H1 (cell line): ENCODE results near the gene CELF2. TPM values are rescaled to one million over a fixed set of nuclear protein-coding genes. Genes with fewer than 3 reads are reported as not detected.

ENCODE experiments used
- CTCF ChIA-PET: fragments of 300-600 bp; sonication (Branson Sonifier 250); formaldehyde crosslinking; loops from one replicate; lab custom pipeline; 2021; ENCODE audit not compliant: partially characterized antibody; lab: Charles Lee
- POLR2A ChIA-PET: fragments of 300-600 bp; sonication (Branson Sonifier 250); formaldehyde crosslinking; loops from one replicate; lab custom pipeline; 2021; ENCODE audit warnings: inconsistent platforms; ENCODE audit not compliant: partially characterized antibody; lab: Charles Lee
- DNase-seq, 2 experiments: peaks; one replicate each; pipeline versions ENCODE4 v3.0.0 to v3.0.0-alpha.2; 2010 to 2022; ENCODE audit warnings: low spot score in 2 of 2, low read depth in 1 of 2, mixed read lengths in 1 of 2
- FAIRE-seq: peaks from 2 replicates; lab custom pipeline; 2011; peaks lifted over from hg19 to GRCh38; lab: Jason Lieb, UNC
- H2AFZ ChIP-seq: 2 replicates; pipeline ENCODE4 v1.8.1; 2012; ENCODE audit warnings: low read length, inconsistent platforms
- H2AK5ac ChIP-seq: 2 replicates; pipeline ENCODE4 v1.6.1; 2013; ENCODE audit warnings: low read depth, low read length
- H2BK120ac ChIP-seq: replicated peaks from 2 replicates; pipeline ENCODE3; 2013; ENCODE audit warnings: low read depth, low read length, inconsistent platforms
- H2BK12ac ChIP-seq: 2 replicates; pipeline ENCODE4 v1.6.1; 2013; ENCODE audit warnings: low read depth, low read length
- H2BK15ac ChIP-seq: 2 replicates; pipeline ENCODE4 v1.6.1; 2013; ENCODE audit warnings: low read length
- H2BK20ac ChIP-seq: 2 replicates; pipeline ENCODE4 v1.6.1; 2013; ENCODE audit warnings: low read length
- H2BK5ac ChIP-seq: 2 replicates; pipeline ENCODE4 v1.6.1; 2013; ENCODE audit warnings: low read depth, low read length
- H3K14ac ChIP-seq: 2 replicates; pipeline ENCODE4 v1.6.1; 2013; ENCODE audit warnings: inconsistent platforms; ENCODE audit not compliant: insufficient read length
- H3K18ac ChIP-seq: 2 replicates; pipeline ENCODE4 v1.6.1; 2013; ENCODE audit warnings: low read length; ENCODE audit errors: extremely low read depth
- H3K23ac ChIP-seq: 2 replicates; pipeline ENCODE4 v1.6.1; 2013; ENCODE audit warnings: inconsistent platforms; ENCODE audit not compliant: insufficient read length
- H3K23me2 ChIP-seq: 2 replicates; pipeline ENCODE4 v1.6.1; 2013; ENCODE audit warnings: low read depth, low read length
- H3K27ac ChIP-seq: 2 replicates; pipeline ENCODE4 v1.6.1; 2011; ENCODE audit warnings: low read depth, low read length, inconsistent platforms
- H3K27me3 ChIP-seq, 4 experiments: replicated peaks in 1 of 4; 1 replicate in 1 of 4; 2 replicates in 3 of 4; pipeline versions ENCODE4 v1.6.1 to v1.8.1; 2011 to 2013; ENCODE audit warnings: low read length in 3 of 4, mild to moderate bottlenecking in 3 of 4, inconsistent platforms in 2 of 4, mixed read lengths in 2 of 4, moderate library complexity in 1 of 4; ENCODE audit not compliant: control insufficient read depth in 3 of 4, insufficient read depth in 3 of 4; ENCODE audit errors: extremely low read depth in 1 of 4
- H3K36me3 ChIP-seq, 4 experiments: 2 replicates each; pipeline versions ENCODE4 v1.6.1 to v1.8.1; 2011 to 2013; ENCODE audit warnings: mild to moderate bottlenecking in 4 of 4, low read length in 3 of 4, moderate library complexity in 2 of 4, control low read depth in 1 of 4, inconsistent platforms in 1 of 4; ENCODE audit not compliant: insufficient read depth in 4 of 4, control insufficient read depth in 2 of 4
- H3K4ac ChIP-seq: replicated peaks from 2 replicates; pipeline ENCODE3; 2013; ENCODE audit warnings: low read length, low read depth, mixed read lengths, inconsistent platforms; ENCODE audit not compliant: insufficient read length
- H3K4me1 ChIP-seq, 4 experiments: replicated peaks in 1 of 4; 1 replicate in 1 of 4; 2 replicates in 3 of 4; pipeline versions ENCODE4 v1.6.1 to v1.8.1; 2011 to 2013; ENCODE audit warnings: low read length in 3 of 4, inconsistent platforms in 2 of 4, mixed read lengths in 1 of 4; ENCODE audit not compliant: insufficient read depth in 4 of 4, control insufficient read depth in 3 of 4
- H3K4me2 ChIP-seq, 2 experiments: 2 replicates each; pipeline versions ENCODE4 v1.6.1 to v1.8.1; 2011 to 2013; ENCODE audit warnings: low read depth in 2 of 2, low read length in 2 of 2, control low read depth in 1 of 2, inconsistent platforms in 1 of 2, mild to moderate bottlenecking in 1 of 2; ENCODE audit not compliant: insufficient read depth in 1 of 2
- H3K4me3 ChIP-seq, 4 experiments: fragments of 200-600, 300-600 bp in 1 of 4; sonication (generic), shearing (Covaris generic), sonication (Bioruptor Twin) in 1 of 4; 2 replicates each; pipeline versions ENCODE4 v1.5.1 to v1.8.1; 2011 to 2016; ENCODE audit warnings: low read length in 4 of 4, low read depth in 3 of 4, control low read depth in 2 of 4, inconsistent platforms in 2 of 4, mild to moderate bottlenecking in 2 of 4, mixed read lengths in 1 of 4, moderate library complexity in 1 of 4; ENCODE audit not compliant: insufficient read depth in 2 of 4; ENCODE audit errors: extremely low read depth in 1 of 4
- H3K56ac ChIP-seq: replicated peaks from 2 replicates; pipeline ENCODE3; 2013; ENCODE audit warnings: low read depth, mild to moderate bottlenecking, mixed read lengths, low read length, inconsistent platforms; ENCODE audit not compliant: insufficient read length
- H3K79me1 ChIP-seq: 2 replicates; pipeline ENCODE4 v1.6.1; 2013; ENCODE audit warnings: low read depth, low read length, control low read depth
- H3K79me2 ChIP-seq, 2 experiments: 2 replicates each; pipeline versions ENCODE4 v1.6.1 to v1.8.1; 2012 to 2013; ENCODE audit warnings: low read length in 2 of 2, mild to moderate bottlenecking in 2 of 2, inconsistent platforms in 1 of 2; ENCODE audit not compliant: insufficient read depth in 2 of 2, control insufficient read depth in 1 of 2
- H3K9ac ChIP-seq, 4 experiments: replicated peaks in 1 of 4; 1 replicate in 1 of 4; 2 replicates in 3 of 4; pipeline versions ENCODE4 v1.6.1 to v1.8.1; 2011 to 2013; ENCODE audit warnings: low read depth in 3 of 4, low read length in 3 of 4, control low read depth in 2 of 4, mild to moderate bottlenecking in 2 of 4, moderate library complexity in 2 of 4, inconsistent platforms in 1 of 4; ENCODE audit errors: extremely low read depth in 1 of 4
- H3K9me3 ChIP-seq, 2 experiments: 2 replicates each; pipeline versions ENCODE4 v1.6.1 to v1.8.1; 2012 to 2013; ENCODE audit warnings: mild to moderate bottlenecking in 2 of 2, moderate library complexity in 2 of 2, control low read depth in 1 of 2, inconsistent platforms in 1 of 2, low read depth in 1 of 2, low read length in 1 of 2, mixed read lengths in 1 of 2; ENCODE audit not compliant: insufficient read depth in 2 of 2
- H4K20me1 ChIP-seq, 2 experiments: replicated peaks in 1 of 2; 2 replicates each; pipeline versions ENCODE3 to v1.8.1; 2011 to 2013; ENCODE audit warnings: inconsistent platforms in 2 of 2, low read length in 2 of 2, mild to moderate bottlenecking in 1 of 2; ENCODE audit not compliant: insufficient read depth in 2 of 2, control insufficient read depth in 1 of 2
- H4K5ac ChIP-seq: 2 replicates; pipeline ENCODE4 v1.6.1; 2013; ENCODE audit warnings: low read length, low read depth, mixed read lengths, inconsistent platforms; ENCODE audit not compliant: insufficient read length
- H4K8ac ChIP-seq: 2 replicates; pipeline ENCODE4 v1.8.0; 2013; ENCODE audit warnings: mild to moderate bottlenecking, moderate library complexity, low read length, inconsistent platforms; ENCODE audit not compliant: insufficient read depth; ENCODE audit errors: extremely low read depth
- H4K91ac ChIP-seq: replicated peaks from 2 replicates; pipeline ENCODE3; 2013; ENCODE audit warnings: low read length, mixed read lengths, inconsistent platforms; ENCODE audit not compliant: insufficient read length
- ATF2 ChIP-seq: IDR thresholded peaks from 2 replicates; pipeline ENCODE4 v1.6.1; 2012; ENCODE audit warnings: low read length, inconsistent platforms
- CHD1 ChIP-seq: IDR thresholded peaks from 2 replicates; pipeline ENCODE4 v1.6.1; 2012; ENCODE audit warnings: low read depth, low read length, improper control_type of control experiment
- CHD2 ChIP-seq: IDR thresholded peaks from 2 replicates; pipeline ENCODE4 v1.6.1; 2012; ENCODE audit warnings: low read length, improper control_type of control experiment
- FOSL1 ChIP-seq: IDR thresholded peaks from 2 replicates; pipeline ENCODE4 v1.6.1; 2011; ENCODE audit warnings: mild to moderate bottlenecking, low read depth, low read length, moderate library complexity; ENCODE audit not compliant: insufficient read depth
- GABPA ChIP-seq: IDR thresholded peaks from 2 replicates; pipeline ENCODE4 v1.6.1; 2011; ENCODE audit warnings: mild to moderate bottlenecking, low read length, moderate library complexity, borderline replicate concordance; ENCODE audit not compliant: insufficient read depth
- PHF8 ChIP-seq: fragments of 200-600 bp; sonication (generic); conservative IDR thresholded peaks from 2 replicates; pipeline ENCODE4 v1.7.1; 2012; ENCODE audit warnings: low read depth, mild to moderate bottlenecking, inconsistent platforms, low read length, moderate library complexity
- POLR2A ChIP-seq, 2 experiments: IDR thresholded peaks; 1 replicate in 1 of 2; 2 replicates in 1 of 2; pipeline ENCODE4 v1.6.1; 2011; ENCODE audit warnings: low read depth in 2 of 2, low read length in 2 of 2, mild to moderate bottlenecking in 2 of 2; ENCODE audit errors: control extremely low read depth in 1 of 2
- POLR2AphosphoS5 ChIP-seq: IDR thresholded peaks from 2 replicates; pipeline ENCODE4 v1.6.1; 2011; ENCODE audit warnings: low read depth, low read length
- POU5F1 ChIP-seq: IDR thresholded peaks from 2 replicates; pipeline ENCODE4 v1.6.1; 2011; ENCODE audit warnings: low read depth, mild to moderate bottlenecking, low read length, moderate library complexity
- SIRT6 ChIP-seq: IDR thresholded peaks from one replicate; pipeline ENCODE4 v1.7.1; 2012; ENCODE audit warnings: low read length, inconsistent platforms
- SRF ChIP-seq: IDR thresholded peaks from 2 replicates; pipeline ENCODE4 v1.6.1; 2011; ENCODE audit warnings: mild to moderate bottlenecking, low read depth, low read length, moderate library complexity
- TBP ChIP-seq: IDR thresholded peaks from 2 replicates; pipeline ENCODE4 v1.6.1; 2011; ENCODE audit warnings: low read depth, low read length, improper control_type of control experiment
- WGBS, 2 experiments: shearing (Covaris generic) in 1 of 2; methylation state at CpG; one replicate each; pipeline versions ENCODE4 v1.1.6 to v1.1.7; 2013 to 2015; ENCODE audit warnings: low lambda C conversion rate in 2 of 2, mixed read lengths in 2 of 2, inconsistent platforms in 1 of 2, low coverage in 1 of 2, missing lambda C conversion rate in 1 of 2; ENCODE audit not compliant: insufficient replicate concordance in 2 of 2, insufficient coverage in 1 of 2, insufficient read length in 1 of 2; ENCODE audit errors: extremely low coverage in 1 of 2, missing lambda C conversion rate in 1 of 2; 5-methylcytosine and 5-hydroxymethylcytosine counted together
- polyA plus RNA-seq, 7 experiments: library from polyadenylated mRNA; depleted of rRNA in 3 of 7; stranded (reverse) in 5 of 7; unstranded in 2 of 7; fragments of >200 nt in 5 of 7; fragments of 200-250 nt in 2 of 7; gene quantifications; 1 replicate in 5 of 7; 2 replicates in 1 of 7; 4 replicates in 1 of 7; pipeline versions ENCODE4 v1.2.1 to v1.2.3, GENCODE V29; 2011 to 2013; ENCODE audit warnings: missing spikeins in 2 of 7, mixed read lengths in 2 of 7
- total RNA-seq: library from RNA; stranded (reverse); fragmentation: NEBNext Ultra II Directional; extraction: Animal tissue kit (Norgen Biotek cat#: 25700); gene quantifications from 2 replicates; pipeline ENCODE4 v1.2.1, GENCODE V29; 2021

Gene CELF2
- total and polyA plus RNA-seq, 2 of the 8 experiments (the other 6 are each of a cell fraction or from before 2014, with no cell fraction given) = 18.3 to 22.7 TPM

DNA sequence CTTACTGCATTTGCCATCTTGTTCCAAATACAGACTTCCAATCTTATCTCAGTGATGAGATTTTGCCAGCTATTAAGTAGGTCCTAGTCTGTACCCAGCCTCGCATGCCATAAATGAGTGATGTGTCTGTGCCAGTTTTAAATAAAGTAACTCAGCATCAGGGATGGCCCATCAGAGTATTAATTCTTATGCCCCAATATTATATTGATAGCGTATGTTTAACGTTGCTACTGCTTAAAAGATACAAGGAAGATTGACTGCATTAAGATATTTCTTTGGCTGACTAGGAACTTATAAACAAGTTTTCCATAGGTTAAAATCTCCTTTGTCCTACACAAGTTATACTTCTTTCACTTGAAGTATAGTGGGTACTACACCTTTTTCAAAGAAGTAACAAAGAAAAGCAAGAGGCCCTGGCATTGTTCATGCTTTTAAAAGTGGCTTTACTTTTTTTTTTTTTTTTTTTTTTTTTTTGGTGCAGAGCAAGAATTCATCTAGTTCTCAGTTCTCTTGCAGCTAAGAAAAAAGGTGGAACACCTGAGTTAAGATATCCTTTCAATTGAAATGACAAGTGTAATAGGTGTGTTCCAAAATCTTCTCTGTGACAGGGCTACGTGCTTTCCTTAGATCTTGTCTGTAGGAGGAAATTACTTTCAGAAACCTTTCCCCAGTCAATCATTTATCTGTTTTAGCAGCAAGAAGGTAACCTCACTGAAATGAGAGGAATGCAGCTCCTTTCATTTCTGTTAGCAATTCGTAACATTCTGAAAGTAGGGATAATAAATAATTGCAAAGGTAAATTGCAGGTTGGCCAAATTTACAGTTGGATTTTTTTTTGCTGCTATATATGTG, 245.0 kb downstream of the CELF2 start:
- H3K9ac ChIP-seq = no peak overlapping the region; a peak in 1 of 7 replicates
- FAIRE-seq (no peak), DNase-seq (no peak)
- H3K79me1 ChIP-seq = no peaks in the 10 kb centered on the region
- H3K27me3 ChIP-seq = no peaks in the 10 kb centered on the region
- H3K14ac ChIP-seq = no peak overlapping the region
- H4K5ac ChIP-seq = no peak overlapping the region
- H3K23ac ChIP-seq = no peak overlapping the region
- ChIA-PET POLR2A (no interaction called here), CTCF (interaction anchor here (0.6 to 2.1 kb wide), 4 partner anchors 7 to 96 kb away, joined by 3 to 7 read pairs (median 3); no protein-coding TSS in a partner anchor)
- H2AFZ ChIP-seq = no peak overlapping the region
- H2BK5ac ChIP-seq = no peak overlapping the region
- H2AK5ac ChIP-seq = no peak overlapping the region
- no peak overlapping the region for H3K4me2 ChIP-seq
- no peaks in the 10 kb centered on the region for H3K23me2 ChIP-seq
- H2BK12ac ChIP-seq = no peak overlapping the region
- no peaks in the 10 kb centered on the region for H4K20me1 ChIP-seq
- H3K4me3 ChIP-seq = no peak overlapping the region
- no peaks in the 10 kb centered on the region for H3K79me2 ChIP-seq
- no peak overlapping the region for H3K4ac ChIP-seq
- no peak overlapping the region for H4K91ac ChIP-seq
- H2BK20ac ChIP-seq = no peak overlapping the region
- no peak overlapping the region for H2BK15ac ChIP-seq
- WGBS, 2 experiments = 95% methylated on average over 5 of the region's 5 CpGs; no CpG with 5 or more reads in 1 of the 2 experiments
- no peaks in the 10 kb centered on the region for H3K9me3 ChIP-seq
- no peak overlapping the region for H2BK120ac ChIP-seq
- no peak overlapping the region for H3K18ac ChIP-seq
- H3K36me3 ChIP-seq = peaks cover 0 to 9% (median 2%) of the 10 kb centered on the region in 4 experiments; a peak in 4 of 8 replicates
- no peak overlapping the region for H3K56ac ChIP-seq
- peaks cover 0 to 2% (median 1%) of the 10 kb centered on the region in 4 experiments; a peak in 3 of 7 replicates for H3K4me1 ChIP-seq
- no peak overlapping the region for H4K8ac ChIP-seq
- H3K27ac ChIP-seq = no peak overlapping the region
- TF ChIP-seq POU5F1 (no peak), SRF (no peak), GABPA (no peak), ATF2 (no peak), CHD2 (no peak), SIRT6 (no peak), POLR2AphosphoS5 (no peak), CHD1 (no peak), PHF8 (no peak), TBP (no peak), POLR2A (IDR thresholded peaks at IDR 0.05; ENCODE audit: control extremely low read depth in 1 of 2, low read depth in 2 of 2, low read length in 2 of 2) (no peak), FOSL1 (no peak)
